K562 (cell line): ENCODE measurements around the gene BACE1. TPM values are rescaled to one million over a fixed set of nuclear protein-coding genes. Genes with fewer than 3 reads are reported as not detected.

ENCODE experiments used
- BCOR ChIP-seq: fragments of 450-650 bp; IDR thresholded peaks from 2 replicates; pipeline ENCODE4 v1.6.1; 2016
- CBX3 ChIP-seq, 2 experiments: IDR thresholded peaks; 1 replicate in 1 of 2; 2 replicates in 1 of 2; pipeline ENCODE4 v1.6.1; 2012; ENCODE audit warnings: inconsistent platforms in 2 of 2, low read length in 2 of 2, borderline replicate concordance in 1 of 2, control low read depth in 1 of 2
- CHD7 ChIP-seq: fragments of 200-600 bp; sonication (generic); IDR thresholded peaks from one replicate; pipeline ENCODE4 v1.6.1; 2012; ENCODE audit warnings: mild to moderate bottlenecking, low read depth, low read length, inconsistent platforms
- HIVEP1 ChIP-seq: fragments of 250-450 bp; sonication (Bioruptor Pico); IDR thresholded peaks from 2 replicates; pipeline ENCODE4 v1.4.0; 2020; ENCODE audit warnings: mild to moderate bottlenecking
- HSF4 ChIP-seq: fragments of 250-450 bp; sonication (Bioruptor Pico); IDR thresholded peaks from 2 replicates; pipeline ENCODE4 v2.1.2; 2022; ENCODE audit warnings: mild to moderate bottlenecking, moderate library complexity, borderline replicate concordance
- NBN ChIP-seq: fragments of 450-650 bp; IDR thresholded peaks from 2 replicates; pipeline ENCODE4 v1.6.1; 2016; ENCODE audit warnings: low read depth, mild to moderate bottlenecking
- NELFE ChIP-seq: IDR thresholded peaks from 2 replicates; pipeline ENCODE4 v1.6.1; 2011; ENCODE audit warnings: mild to moderate bottlenecking; ENCODE audit not compliant: insufficient read depth, insufficient read length
- SMARCB1 ChIP-seq: IDR thresholded peaks from 2 replicates; pipeline ENCODE4 v1.6.1; 2011; ENCODE audit warnings: improper control_type of control experiment, low read depth; ENCODE audit not compliant: insufficient read length
- TAF15 ChIP-seq: fragments of 200-400 bp; formaldehyde crosslinking; IDR thresholded peaks from 2 replicates; pipeline ENCODE4 v1.6.1; 2017; ENCODE audit warnings: mild to moderate bottlenecking, low read depth, low read length, moderate library complexity
- ZNF507 ChIP-seq: conservative IDR thresholded peaks from 2 replicates; pipeline ENCODE4 v1.6.1; 2017; ENCODE audit warnings: missing genetic modification characterization, missing compliant biosample characterization
- polyA plus RNA-seq, 8 experiments: library from polyadenylated mRNA; depleted of rRNA in 4 of 8; stranded (reverse) in 5 of 8; unstranded in 3 of 8; fragments of >200 nt; fragmentation: Nextera tagmentation in 2 of 8; fragmentation: Illumina TruSeq in 1 of 8; extraction: Ambion mirVana in 2 of 8; extraction: Trizol in 1 of 8; gene quantifications; 2 replicates each; pipeline versions ENCODE4 v1.2.1 to v1.2.3, GENCODE V29; 2011 to 2014; ENCODE audit warnings: inconsistent platforms in 1 of 8, missing spikeins in 1 of 8
- total RNA-seq, 7 experiments: library from RNA; depleted of rRNA in 6 of 7; stranded (reverse); fragments of >200 nt in 6 of 7; fragmentation: Illumina TruSeq in 2 of 7; extraction: Trizol in 2 of 7; gene quantifications; 2 replicates each; pipeline versions ENCODE4 v1.2.1 to v1.2.3, GENCODE V29; 2011 to 2021; ENCODE audit warnings: low replicate concordance in 1 of 7
- TF ChIP-seq, protein P1 (sequence below), 2 experiments: fragments of 450-650 bp; conservative IDR thresholded peaks; 2 replicates each; pipeline ENCODE4 v1.6.1; 2017; ENCODE audit warnings: mild to moderate bottlenecking in 2 of 2, moderate library complexity in 2 of 2
- TF ChIP-seq, protein P2 (sequence below): fragments of 150-350 bp; conservative IDR thresholded peaks from 2 replicates; pipeline ENCODE4 v1.6.1; 2014; ENCODE audit warnings: low read length

Gene BACE1
- total and polyA plus RNA-seq, 9 of the 15 experiments (the other 6 are each of a cell fraction or from before 2014, with no cell fraction given), result 0.01 to 0.25 (median 0.16) TPM; not detected in 5

DNA sequence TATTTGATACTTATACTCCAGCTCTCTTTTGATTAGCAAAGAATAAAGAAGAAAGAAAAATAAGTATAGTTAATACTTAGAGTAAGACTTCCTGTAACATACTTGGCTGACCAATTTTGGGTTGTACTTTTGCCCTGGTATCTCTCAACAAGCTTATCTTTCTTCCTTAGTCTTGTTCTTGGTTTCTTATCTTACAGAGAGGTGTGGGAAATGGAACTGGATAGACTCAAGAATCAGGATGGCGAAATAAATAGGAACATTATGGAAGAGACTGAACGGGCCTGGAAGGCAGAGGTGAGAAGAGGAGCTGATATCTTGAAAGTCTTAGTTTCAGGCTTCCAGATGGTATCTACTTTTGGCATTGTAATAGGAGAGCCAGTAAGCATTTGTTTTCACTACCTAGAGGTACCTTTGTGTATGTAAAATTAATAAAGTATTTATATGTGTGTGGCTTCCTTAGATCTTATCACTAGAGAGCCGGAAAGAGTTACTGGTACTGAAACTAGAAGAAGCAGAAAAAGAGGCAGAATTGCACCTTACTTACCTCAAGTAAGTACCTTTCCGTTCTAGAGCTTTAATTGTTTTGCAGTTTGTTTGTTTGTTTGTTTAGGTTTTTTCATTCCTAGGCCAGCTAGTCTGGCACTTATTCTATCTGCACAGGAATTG lies 36.2 kb downstream of the BACE1 start (continued):
- TF ChIP-seq, protein P1, sequence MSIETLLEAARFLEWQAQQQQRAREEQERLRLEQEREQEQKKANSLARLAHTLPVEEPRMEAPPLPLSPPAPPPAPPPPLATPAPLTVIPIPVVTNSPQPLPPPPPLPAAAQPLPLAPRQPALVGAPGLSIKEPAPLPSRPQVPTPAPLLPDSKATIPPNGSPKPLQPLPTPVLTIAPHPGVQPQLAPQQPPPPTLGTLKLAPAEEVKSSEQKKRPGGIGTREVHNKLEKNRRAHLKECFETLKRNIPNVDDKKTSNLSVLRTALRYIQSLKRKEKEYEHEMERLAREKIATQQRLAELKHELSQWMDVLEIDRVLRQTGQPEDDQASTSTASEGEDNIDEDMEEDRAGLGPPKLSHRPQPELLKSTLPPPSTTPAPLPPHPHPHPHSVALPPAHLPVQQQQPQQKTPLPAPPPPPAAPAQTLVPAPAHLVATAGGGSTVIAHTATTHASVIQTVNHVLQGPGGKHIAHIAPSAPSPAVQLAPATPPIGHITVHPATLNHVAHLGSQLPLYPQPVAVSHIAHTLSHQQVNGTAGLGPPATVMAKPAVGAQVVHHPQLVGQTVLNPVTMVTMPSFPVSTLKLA (conservative IDR thresholded peaks at IDR 0.05), result no peak
- no peak for TF ChIP-seq CBX3 (IDR thresholded peaks at IDR 0.05; ENCODE audit: borderline replicate concordance in 1 of 2, low read length in 2 of 2)
- no peak for TF ChIP-seq HIVEP1 (CRISPR knock-in tag)
- no peak for TF ChIP-seq BCOR
- no peak for TF ChIP-seq NBN
- no peak for TF ChIP-seq TAF15
- no peak for TF ChIP-seq NELFE
- TF ChIP-seq HSF4 (CRISPR knock-in tag), result no peak
- no peak for TF ChIP-seq CHD7
- TF ChIP-seq SMARCB1, result no peak
- TF ChIP-seq, protein P2, sequence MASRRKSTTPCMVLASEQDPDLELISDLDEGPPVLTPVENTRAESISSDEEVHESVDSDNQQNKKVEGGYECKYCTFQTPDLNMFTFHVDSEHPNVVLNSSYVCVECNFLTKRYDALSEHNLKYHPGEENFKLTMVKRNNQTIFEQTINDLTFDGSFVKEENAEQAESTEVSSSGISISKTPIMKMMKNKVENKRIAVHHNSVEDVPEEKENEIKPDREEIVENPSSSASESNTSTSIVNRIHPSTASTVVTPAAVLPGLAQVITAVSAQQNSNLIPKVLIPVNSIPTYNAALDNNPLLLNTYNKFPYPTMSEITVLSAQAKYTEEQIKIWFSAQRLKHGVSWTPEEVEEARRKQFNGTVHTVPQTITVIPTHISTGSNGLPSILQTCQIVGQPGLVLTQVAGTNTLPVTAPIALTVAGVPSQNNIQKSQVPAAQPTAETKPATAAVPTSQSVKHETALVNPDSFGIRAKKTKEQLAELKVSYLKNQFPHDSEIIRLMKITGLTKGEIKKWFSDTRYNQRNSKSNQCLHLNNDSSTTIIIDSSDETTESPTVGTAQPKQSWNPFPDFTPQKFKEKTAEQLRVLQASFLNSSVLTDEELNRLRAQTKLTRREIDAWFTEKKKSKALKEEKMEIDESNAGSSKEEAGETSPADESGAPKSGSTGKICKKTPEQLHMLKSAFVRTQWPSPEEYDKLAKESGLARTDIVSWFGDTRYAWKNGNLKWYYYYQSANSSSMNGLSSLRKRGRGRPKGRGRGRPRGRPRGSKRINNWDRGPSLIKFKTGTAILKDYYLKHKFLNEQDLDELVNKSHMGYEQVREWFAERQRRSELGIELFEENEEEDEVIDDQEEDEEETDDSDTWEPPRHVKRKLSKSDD, result no peak
- no peak for TF ChIP-seq ZNF507 (tag)
